A549 (cell line): Measurements from ENCODE around the gene AKAP14. TPM values are rescaled to one million over a fixed set of nuclear protein-coding genes. Genes with fewer than 3 reads are reported as not detected.

Experiments
- ATAC-seq, 2 experiments: fragments of 200-7000 bp in 1 of 2; fragments of >200 bp in 1 of 2; cut with Nextera tagmentation in 1 of 2; cut with Tn5 transposase in 1 of 2; 3 replicates each; pipeline versions ENCODE4 v1.8.0 to v1.9.1; 2018 to 2020; ENCODE audit warnings: mild to moderate bottlenecking in 1 of 2, moderate library complexity in 1 of 2
- CTCF ChIA-PET: fragments of 300-600 bp; sonication (Branson Sonifier 250); formaldehyde crosslinking; extraction: SDS; loops from one replicate; lab custom pipeline; 2021; ENCODE audit warnings: antibody characterized with exemption, inconsistent platforms; lab: Yijun Ruan, JAX
- POLR2A ChIA-PET: fragments of 350-600 bp; formaldehyde crosslinking; extraction: SDS; loops from one replicate; lab custom pipeline; 2021; ENCODE audit warnings: antibody characterized with exemption, inconsistent platforms; lab: Yijun Ruan, JAX
- DNase-seq, 2 experiments: peaks; one replicate each; pipeline versions ENCODE4 v3.0.0 to v3.0.0-alpha.2; 2011 to 2016; ENCODE audit warnings: low read depth in 1 of 2, low spot score in 1 of 2
- FAIRE-seq: peaks from 2 replicates; lab custom pipeline; 2011; peaks lifted over from hg19 to GRCh38; lab: Jason Lieb, UNC
- H3K27ac ChIP-seq, 2 experiments: fragments of >200 bp; sonication (Bioruptor Twin); formaldehyde crosslinking; 3 replicates each; pipeline ENCODE4 v1.5.1; 2016 to 2017
- H3K4me1 ChIP-seq: fragments of >200 bp; sonication (Bioruptor Twin); formaldehyde crosslinking; 3 replicates; pipeline ENCODE4 v1.6.1; 2016
- H3K4me2 ChIP-seq: fragments of >200 bp; sonication (Bioruptor Twin); formaldehyde crosslinking; 3 replicates; pipeline ENCODE4 v1.6.1; 2016
- H3K4me3 ChIP-seq: fragments of >200 bp; sonication (Bioruptor Twin); formaldehyde crosslinking; 3 replicates; pipeline ENCODE4 v1.5.1; 2016
- H3K9me3 ChIP-seq: fragments of >200 bp; sonication (Bioruptor Twin); formaldehyde crosslinking; 3 replicates; pipeline ENCODE4 v1.6.1; 2016
- ATOH8 ChIP-seq: fragments of 250-450 bp; sonication (Bioruptor Pico); IDR thresholded peaks from 2 replicates; pipeline ENCODE4 v1.5.0; 2020; ENCODE audit warnings: low read depth, mild to moderate bottlenecking, moderate library complexity
- CBX2 ChIP-seq: fragments of 200-600 bp; sonication (generic); IDR thresholded peaks from 2 replicates; pipeline ENCODE4 v1.6.1; 2016; ENCODE audit warnings: low read depth, mild to moderate bottlenecking, borderline replicate concordance
- CBX8 ChIP-seq: fragments of 200-600 bp; sonication (generic); IDR thresholded peaks from 2 replicates; pipeline ENCODE4 v1.6.1; 2016
- CEBPB ChIP-seq, 2 experiments: fragments of >200 bp in 1 of 2; sonication (Bioruptor Twin) in 1 of 2; formaldehyde crosslinking in 1 of 2; IDR thresholded peaks; 2 replicates each; pipeline ENCODE4 v1.6.1; 2012 to 2016
- CHD2 ChIP-seq: fragments of 150-350 bp; IDR thresholded peaks from 2 replicates; pipeline ENCODE4 v1.6.1; 2014; ENCODE audit warnings: low read length; ENCODE audit not compliant: partially characterized antibody
- E2F6 ChIP-seq: IDR thresholded peaks from 2 replicates; pipeline ENCODE4 v1.6.1; 2012; ENCODE audit warnings: low read depth, borderline replicate concordance
- EP300 ChIP-seq, 2 experiments: fragments of >200 bp; sonication (Bioruptor Twin); formaldehyde crosslinking; IDR thresholded peaks; 2 replicates in 1 of 2; 3 replicates in 1 of 2; pipeline ENCODE4 v1.6.1; 2016 to 2017
- ESRRA ChIP-seq: fragments of 150-350 bp; IDR thresholded peaks from 2 replicates; pipeline ENCODE4 v1.6.1; 2014; ENCODE audit warnings: mild to moderate bottlenecking, low read length, borderline replicate concordance
- FOSB ChIP-seq: fragments of 250-450 bp; sonication (Bioruptor Pico); IDR thresholded peaks from 2 replicates; pipeline ENCODE4 v1.5.0; 2020; ENCODE audit warnings: mild to moderate bottlenecking, moderate library complexity
- FOSL2 ChIP-seq, 2 experiments: fragments of 450-650 bp in 1 of 2; fragments of >200 bp in 1 of 2; sonication (Bioruptor Twin) in 1 of 2; formaldehyde crosslinking; IDR thresholded peaks; 2 replicates each; pipeline versions ENCODE4 v1.5.0 to v1.6.1; 2016 to 2020; ENCODE audit warnings: mild to moderate bottlenecking in 1 of 2, moderate library complexity in 1 of 2
- FOXS1 ChIP-seq: fragments of 250-450 bp; sonication (Bioruptor Pico); IDR thresholded peaks from 2 replicates; pipeline ENCODE4 v1.5.0; 2020; ENCODE audit warnings: mild to moderate bottlenecking, moderate library complexity
- JUN ChIP-seq, 2 experiments: fragments of >200 bp; sonication (Bioruptor Twin); formaldehyde crosslinking; IDR thresholded peaks; 2 replicates in 1 of 2; 3 replicates in 1 of 2; pipeline ENCODE4 v1.6.1; 2016 to 2017
- KDM1A ChIP-seq: fragments of 200-600 bp; sonication (generic); IDR thresholded peaks from 2 replicates; pipeline ENCODE4 v1.6.1; 2016; ENCODE audit warnings: low read depth, mild to moderate bottlenecking
- KDM5A ChIP-seq: fragments of 200-600 bp; sonication (generic); IDR thresholded peaks from 2 replicates; pipeline ENCODE4 v1.6.1; 2016; ENCODE audit warnings: antibody characterized with exemption, mild to moderate bottlenecking
- MAFK ChIP-seq: fragments of 450-650 bp; IDR thresholded peaks from 2 replicates; pipeline ENCODE4 v1.6.1; 2014; ENCODE audit not compliant: partially characterized antibody
- MYC ChIP-seq: IDR thresholded peaks from 2 replicates; pipeline ENCODE4 v1.6.1; 2012; ENCODE audit warnings: mild to moderate bottlenecking, inconsistent platforms, low read length, improper control_type of control experiment, borderline replicate concordance
- NPAS2 ChIP-seq: fragments of 250-450 bp; sonication (Bioruptor Pico); IDR thresholded peaks from 2 replicates; pipeline ENCODE4 v1.8.0; 2022; ENCODE audit warnings: mild to moderate bottlenecking, moderate library complexity, borderline replicate concordance
- PHF8 ChIP-seq: fragments of 200-600 bp; sonication (generic); IDR thresholded peaks from 2 replicates; pipeline ENCODE4 v1.6.1; 2016; ENCODE audit warnings: low read depth, mild to moderate bottlenecking, antibody characterized with exemption, moderate library complexity, borderline replicate concordance
- POLR2A ChIP-seq: IDR thresholded peaks from 2 replicates; pipeline ENCODE4 v1.6.1; 2012; ENCODE audit warnings: mild to moderate bottlenecking, low read length
- RAD21 ChIP-seq, 2 experiments: fragments of >200 bp in 1 of 2; sonication (Bioruptor Twin) in 1 of 2; formaldehyde crosslinking in 1 of 2; IDR thresholded peaks in 1 of 2; conservative IDR thresholded peaks in 1 of 2; 2 replicates in 1 of 2; 3 replicates in 1 of 2; pipeline ENCODE4 v1.6.1; 2012 to 2018; ENCODE audit warnings: inconsistent platforms in 1 of 2
- RFX5 ChIP-seq: fragments of 450-650 bp; IDR thresholded peaks from 2 replicates; pipeline ENCODE4 v1.7.1; 2014; ENCODE audit warnings: antibody characterized with exemption, mild to moderate bottlenecking, moderate library complexity
- SREBF2 ChIP-seq: fragments of 450-650 bp; IDR thresholded peaks from 2 replicates; pipeline ENCODE4 v1.6.1; 2014; ENCODE audit warnings: mild to moderate bottlenecking, moderate library complexity
- TP53 ChIP-seq: fragments of 250-450 bp; sonication (Bioruptor Pico); IDR thresholded peaks from 2 replicates; pipeline ENCODE4 v1.5.0; 2021; ENCODE audit warnings: mild to moderate bottlenecking, moderate library complexity
- ZNF302 ChIP-seq: fragments of 250-450 bp; sonication (Bioruptor Pico); IDR thresholded peaks from 2 replicates; pipeline ENCODE4 v1.9.0; 2021; ENCODE audit warnings: inconsistent platforms, mild to moderate bottlenecking, moderate library complexity
- WGBS: methylation state at CpG from one replicate; pipeline ENCODE4 v1.1.6; 2017; ENCODE audit errors: missing lambda C conversion rate; 5-methylcytosine and 5-hydroxymethylcytosine counted together
- polyA minus RNA-seq: library from RNA; depleted of rRNA, polyadenylated mRNA; stranded (reverse); fragments of >200 nt; gene quantifications from 2 replicates; pipeline ENCODE4 v1.2.3, GENCODE V29; 2011; rRNA and poly(A)+ RNA removed
- polyA plus RNA-seq, 4 experiments: library from polyadenylated mRNA; depleted of rRNA in 3 of 4; stranded (reverse); fragments of >200 nt; fragmentation: RNase III in 1 of 4; extraction: RNeasy Plus Mini Kit Qiagen cat#74134 plus additional on column Dnase treatment in 1 of 4; gene quantifications; 2 replicates in 3 of 4; 3 replicates in 1 of 4; pipeline ENCODE4 v1.2.3, GENCODE V29; 2011 to 2017
- TF ChIP-seq, protein P1 (sequence below): fragments of 200-600 bp; sonication (generic); IDR thresholded peaks from 2 replicates; pipeline ENCODE4 v1.6.1; 2016; ENCODE audit warnings: antibody characterized with exemption, mild to moderate bottlenecking, moderate library complexity
- TF ChIP-seq, protein P2 (sequence below): IDR thresholded peaks from 2 replicates; pipeline ENCODE4 v1.6.1; 2012

AKAP14 gene
- polyA plus RNA-seq (2011; rRNA removed) (0.09 TPM in 1 of 2 replicates, not detected in the other), polyA plus RNA-seq (2017; fragmentation: RNase III; extraction: RNeasy Plus Mini Kit Qiagen cat#74134 plus additional on column Dnase treatment) (not detected in 3 replicates), polyA minus RNA-seq (not detected in 2 replicates)
- not detected in 2 replicates for polyA plus RNA-seq (2012; cell fraction: cytosol; rRNA removed)
- polyA plus RNA-seq (2012; cell fraction: nucleus; rRNA removed) = not detected in 2 replicates

DNA sequence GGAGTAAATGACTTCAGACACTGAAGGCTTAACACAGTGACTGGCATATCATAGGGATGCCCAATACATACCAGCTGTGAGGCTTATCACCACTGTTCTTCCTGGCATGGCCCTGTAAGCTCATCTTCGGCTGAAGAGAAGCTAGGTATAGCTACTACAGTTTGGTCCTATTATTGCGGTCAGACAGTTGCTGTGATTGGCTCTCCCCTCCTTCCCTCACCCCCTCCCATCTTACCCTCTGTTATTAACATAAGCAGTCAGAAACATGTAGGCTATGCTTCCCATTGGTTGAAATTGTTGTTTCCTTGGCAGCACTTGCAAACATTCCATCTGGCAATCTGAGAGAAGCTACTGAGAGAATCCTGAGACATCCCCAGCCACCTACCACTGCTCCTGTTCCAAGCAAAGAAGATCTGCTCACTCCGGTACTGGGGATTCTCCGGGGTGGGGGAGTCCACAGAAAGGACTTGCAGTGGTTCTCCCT is at the start of gene AKAP14:
Gene AKAP14, plus strand, starts transcription at position 51 of the 484 bp plus-strand sequence. CDS start 7,331 bp downstream, outside the sequence.
- H3K9me3 ChIP-seq = no peaks in the 10 kb centered on the region
- CTCF ChIA-PET = interaction anchor here (0.6 kb wide), 1 partner anchor 8 kb away, joined by 4 read pairs; no protein-coding TSS in a partner anchor
- no peak for TF ChIP-seq SREBF2
- no peak for TF ChIP-seq ZNF302
- TF ChIP-seq ATOH8 (CRISPR knock-in tag) = no peak
- no peak for TF ChIP-seq TP53 (CRISPR knock-in tag)
- TF ChIP-seq ESRRA = no peak
- TF ChIP-seq EP300 (IDR thresholded peaks at IDR 0.05) = no peak
- TF ChIP-seq FOSL2 (IDR thresholded peaks at IDR 0.05) = no peak
- no peak for TF ChIP-seq FOSL2 (CRISPR knock-in tag; IDR thresholded peaks at IDR 0.05)
- no peak for TF ChIP-seq CBX8
- no peak for TF ChIP-seq RAD21 (conservative IDR thresholded peaks at IDR 0.05 in 1 of 2, IDR thresholded peaks at IDR 0.05 in 1 of 2)
- TF ChIP-seq FOSB = no peak
- no peak for TF ChIP-seq CEBPB (IDR thresholded peaks at IDR 0.05)
- no peak for TF ChIP-seq RFX5
- TF ChIP-seq FOXS1 (CRISPR knock-in tag) = no peak
- TF ChIP-seq KDM1A = no peak
- no peak for TF ChIP-seq NPAS2
- TF ChIP-seq CBX2 = no peak
- TF ChIP-seq KDM5A = no peak
- TF ChIP-seq CHD2 = no peak
- TF ChIP-seq, all 56 proteins: peak for 0
- no peak within 1 kb of the TSS for H3K4me3 ChIP-seq
- peak; percentile 97 for FAIRE-seq
- H3K27ac ChIP-seq = no peak within 1 kb of the TSS
- WGBS = 80% methylated on average over 3 of the region's 4 CpGs
- ATAC-seq = peak; percentile 34 to 63; a peak in 5 of 6 replicates
- POLR2A ChIA-PET = interaction anchor here (0.8 kb wide), 1 partner anchor 428 kb away, joined by 3 read pairs; the partner anchor contains the start of gene SLC25A5
- H3K4me1 ChIP-seq = peaks cover 4% of the 10 kb centered on the region; the same call in 2 of the 3 replicates
- peak in 1 of 2 experiments; percentile 24 for DNase-seq
- H3K4me2 ChIP-seq = no peak within 1 kb of the TSS

- Histone ChIP-seq H3K9me3 (no peaks in the 10 kb centered on the region), H3K4me3 (peak within 1 kb of the TSS; percentile 68), H3K4me2 (peak within 1 kb of the TSS; percentile 80), H3K4me1 (no peaks in the 10 kb centered on the region), H3K27ac (peak within 1 kb of the TSS; percentile 89 to 94)
- CTCF ChIA-PET = interaction anchor here (0.6 to 1.5 kb wide), 4 partner anchors 18 to 290 kb away, joined by 3 to 10 read pairs (median 3); no protein-coding TSS in a partner anchor
- POLR2A ChIA-PET = interaction anchor here (0.5 to 2.5 kb wide), 10 partner anchors 9 to 384 kb away, joined by 3 to 40 read pairs (median 4); partner anchors contain the start of genes NDUFA1, RNF113A, RPL39 and SLC25A5
- DNase-seq = peak; percentile 98 to 99
- ATAC-seq = peak; percentile 94 to 96
- WGBS = under 1% methylated on average over 54 of the region's 54 CpGs
- TF ChIP-seq, protein P1, sequence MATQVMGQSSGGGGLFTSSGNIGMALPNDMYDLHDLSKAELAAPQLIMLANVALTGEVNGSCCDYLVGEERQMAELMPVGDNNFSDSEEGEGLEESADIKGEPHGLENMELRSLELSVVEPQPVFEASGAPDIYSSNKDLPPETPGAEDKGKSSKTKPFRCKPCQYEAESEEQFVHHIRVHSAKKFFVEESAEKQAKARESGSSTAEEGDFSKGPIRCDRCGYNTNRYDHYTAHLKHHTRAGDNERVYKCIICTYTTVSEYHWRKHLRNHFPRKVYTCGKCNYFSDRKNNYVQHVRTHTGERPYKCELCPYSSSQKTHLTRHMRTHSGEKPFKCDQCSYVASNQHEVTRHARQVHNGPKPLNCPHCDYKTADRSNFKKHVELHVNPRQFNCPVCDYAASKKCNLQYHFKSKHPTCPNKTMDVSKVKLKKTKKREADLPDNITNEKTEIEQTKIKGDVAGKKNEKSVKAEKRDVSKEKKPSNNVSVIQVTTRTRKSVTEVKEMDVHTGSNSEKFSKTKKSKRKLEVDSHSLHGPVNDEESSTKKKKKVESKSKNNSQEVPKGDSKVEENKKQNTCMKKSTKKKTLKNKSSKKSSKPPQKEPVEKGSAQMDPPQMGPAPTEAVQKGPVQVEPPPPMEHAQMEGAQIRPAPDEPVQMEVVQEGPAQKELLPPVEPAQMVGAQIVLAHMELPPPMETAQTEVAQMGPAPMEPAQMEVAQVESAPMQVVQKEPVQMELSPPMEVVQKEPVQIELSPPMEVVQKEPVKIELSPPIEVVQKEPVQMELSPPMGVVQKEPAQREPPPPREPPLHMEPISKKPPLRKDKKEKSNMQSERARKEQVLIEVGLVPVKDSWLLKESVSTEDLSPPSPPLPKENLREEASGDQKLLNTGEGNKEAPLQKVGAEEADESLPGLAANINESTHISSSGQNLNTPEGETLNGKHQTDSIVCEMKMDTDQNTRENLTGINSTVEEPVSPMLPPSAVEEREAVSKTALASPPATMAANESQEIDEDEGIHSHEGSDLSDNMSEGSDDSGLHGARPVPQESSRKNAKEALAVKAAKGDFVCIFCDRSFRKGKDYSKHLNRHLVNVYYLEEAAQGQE = peak; percentile 79
- no peak for TF ChIP-seq KDM1A
- TF ChIP-seq, protein P2, sequence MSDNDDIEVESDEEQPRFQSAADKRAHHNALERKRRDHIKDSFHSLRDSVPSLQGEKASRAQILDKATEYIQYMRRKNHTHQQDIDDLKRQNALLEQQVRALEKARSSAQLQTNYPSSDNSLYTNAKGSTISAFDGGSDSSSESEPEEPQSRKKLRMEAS = peak; percentile 71
- peak; percentile 79 for TF ChIP-seq POLR2A
- peak in 1 of 2 experiments; percentile 63; a peak in 1 of 5 replicates for TF ChIP-seq JUN (IDR thresholded peaks at IDR 0.05)
- TF ChIP-seq E2F6 = peak; percentile 87
- peak; percentile 90 for TF ChIP-seq CHD2
- TF ChIP-seq PHF8 = peak; percentile 89
- 0 out of 2 replicates have a peak, but pooled peaks have one; percentile 39 for TF ChIP-seq KDM5A
- TF ChIP-seq MYC = no peak
- TF ChIP-seq MAFK = no peak
- peak; percentile 18 for FAIRE-seq
Observed at GRCh38 chrX:119852382-119853353, 43.0 kb upstream of the AKAP14 start, which contains the start of gene UPF3B. UPF3B (minus strand) TSS chrX:119852963; CDS start chrX:119852928, 35 bp downstream.
